Stimulated activated naive CD8-positive, alpha-beta T cell treated with anti-CD3 and anti-CD28 coated beads, Interleukin-15, Interleukin-2, amounts not matched to agents 100 U/mL and 50 U/mL, for 24 hours (primary cell): ENCODE results near the gene PSMD11.
"Not testable (repeated sequence)": the region's sequence is repeated elsewhere in the genome, so short reads cannot be mapped to it uniquely, and the experiment has no call there.

Experiments used
- ATAC-seq: fragments of 150-1000 bp; cut with Tn5 transposase; one replicate; pipeline ENCODE4 v1.10.0; 2021
- DNase-seq: peaks from one replicate; pipeline ENCODE4 v3.0.0; 2021

Gene PSMD11

GRCh38 chr17:32444301-32445073 is at the start of gene PSMD11:
Gene PSMD11 (plus strand): TSS chr17:32444510. CDS start chr17:32444524, 14 bp downstream.
- ATAC-seq, result peak; percentile 98

GRCh38 chr17:32396343-32396742 is 48.0 kb upstream of the PSMD11 start:
- no peak for ATAC-seq
- DNase-seq, result no peak

More at GRCh38 chr17:32444301-32445073, at the start of gene PSMD11:
- peak; percentile 100 for DNase-seq

- no peak for ATAC-seq
- DNase-seq, result no peak
Observed at GRCh38 chr17:32398946-32399345, 45.4 kb upstream of the PSMD11 start.

GRCh38 chr17:32410085-32410484 is 34.2 kb upstream of the PSMD11 start:
- DNase-seq, ATAC-seq: not testable (repeated sequence)

GRCh38 chr17:32426894-32427293 is 17.4 kb upstream of the PSMD11 start:
- DNase-seq, result no peak
- ATAC-seq, result no peak

- ATAC-seq (no peak), DNase-seq (no peak)
Observed at GRCh38 chr17:32429598-32429997, 14.7 kb upstream of the PSMD11 start.

- ATAC-seq, result no peak
- DNase-seq, result no peak
Observed at GRCh38 chr17:32440722-32441121, 3.6 kb upstream of the PSMD11 start.

GRCh38 chr17:32441886-32442285 is 2.4 kb upstream of the PSMD11 start:
- ATAC-seq, result no peak
- DNase-seq, result no peak

- ATAC-seq (no peak), DNase-seq (no peak)
Observed at GRCh38 chr17:32443827-32444300, 446 bp upstream of the PSMD11 start.

- DNase-seq, result peak; percentile 32
- ATAC-seq, result peak; percentile 43
Observed at GRCh38 chr17:32445074-32445415, 735 bp downstream of the PSMD11 start.

GRCh38 chr17:32445497-32445896 is 1.2 kb downstream of the PSMD11 start:
- ATAC-seq (no peak), DNase-seq (no peak)

- no peak for ATAC-seq
Observed at GRCh38 chr17:32445971-32446370, 1.7 kb downstream of the PSMD11 start.

GRCh38 chr17:32446949-32447348 is 2.6 kb downstream of the PSMD11 start:
- DNase-seq (no peak), ATAC-seq (no peak)

More at GRCh38 chr17:32445971-32446370, 1.7 kb downstream of the PSMD11 start:
- DNase-seq, result no peak

- ATAC-seq, result no peak
- no peak for DNase-seq
Observed at GRCh38 chr17:32449963-32450362, 5.7 kb downstream of the PSMD11 start.

GRCh38 chr17:32450379-32450778 is 6.1 kb downstream of the PSMD11 start:
- not testable (repeated sequence) for DNase-seq, ATAC-seq

GRCh38 chr17:32451879-32452278 is 7.6 kb downstream of the PSMD11 start:
- DNase-seq, result no peak
- ATAC-seq, result no peak

GRCh38 chr17:32452281-32452680 is 8.0 kb downstream of the PSMD11 start:
- DNase-seq (no peak), ATAC-seq (no peak)

GRCh38 chr17:32453370-32453769 is 9.1 kb downstream of the PSMD11 start:
- ATAC-seq (no peak), DNase-seq (no peak)

- no peak for DNase-seq
- peak; percentile 86 for ATAC-seq
Observed at GRCh38 chr17:32458371-32458770, 14.1 kb downstream of the PSMD11 start.

- ATAC-seq (no peak), DNase-seq (no peak)
Observed at GRCh38 chr17:32460054-32460453, 15.7 kb downstream of the PSMD11 start.

GRCh38 chr17:32461498-32461852 is 17.2 kb downstream of the PSMD11 start:
- ATAC-seq (peak; percentile 20), DNase-seq (no peak)

GRCh38 chr17:32461853-32462617 is 17.7 kb downstream of the PSMD11 start:
- peak; percentile 60 for ATAC-seq
- DNase-seq, result peak; percentile 77

GRCh38 chr17:32463304-32463703 is 19.0 kb downstream of the PSMD11 start:
- no peak for ATAC-seq
- no peak for DNase-seq
